Prostate gland (tissue), 1 donor: Measurements from ENCODE around the gene PDF.
"Not testable (repeated sequence)": the region's sequence is repeated elsewhere in the genome, so short reads cannot be mapped to it uniquely, and the experiment has no call there.

Experiments used
- POLR2A ChIP-seq: fragments of 450-650 bp; IDR thresholded peaks from one replicate; pipeline ENCODE4 v1.6.1; 2016; ENCODE audit warnings: antibody characterized with exemption, mild to moderate bottlenecking
- POLR2AphosphoS5 ChIP-seq: sonication (generic); formaldehyde crosslinking; IDR thresholded peaks from one replicate; pipeline ENCODE4 v1.6.1; 2017; ENCODE audit warnings: antibody characterized with exemption

GRCh38 chr16:69296771-69297170 is 33.6 kb downstream of the PDF start:
- not testable (repeated sequence) for TF ChIP-seq POLR2A, POLR2AphosphoS5
